ENCODE measurements around the gene TBR1. TPM values are rescaled to one million over a fixed set of nuclear protein-coding genes. Genes with fewer than 3 reads are reported as not detected.

The TBR1 gene
- total RNA-seq, result not detected
- not detected for polyA plus RNA-seq

GRCh38 chr2:161415987-161416707 lies at the start of gene TBR1:
Gene TBR1 (plus strand): TSS chr2:161416297. CDS start chr2:161416411, 114 bp downstream.
- Histone ChIP-seq H3K4me1 (peaks cover 0 to 42% (median 36%) of the 10 kb centered on the region in 4 donors), H3K4me3 (peak within 1 kb of the TSS in 1 of 4 donors; percentile 43), H3K36me3 (no peaks in the 10 kb centered on the region), H3K27me3 (peaks cover 42 to 85% (median 66%) of the 10 kb centered on the region in 3 donors), H3K27ac (no peak within 1 kb of the TSS), H3K9me3 (no peaks in the 10 kb centered on the region)
- 3 to 6% methylated on average over 16 of the region's 16 CpGs for WGBS, 2 donors
- TF ChIP-seq EP300 (IDR thresholded peaks at IDR 0.05) (no peak), CTCF (IDR thresholded peaks at IDR 0.05) (no peak), POLR2AphosphoS5 (IDR thresholded peaks at IDR 0.05) (no peak), POLR2A (IDR thresholded peaks at IDR 0.05) (no peak)
- DNase-seq, result no peak
- intact Hi-C loops (cut with DNase I), result no loop called here

- H3K27ac ChIP-seq, result no peak overlapping the region
- no peak overlapping the region for H3K4me3 ChIP-seq
- DNase-seq, result no peak
- H3K27me3 ChIP-seq, result no peaks in the 10 kb centered on the region
- WGBS, 2 donors, result 91 to 92% methylated on average over 3 of the region's 3 CpGs
- peaks cover 0 to 36% (median 0%) of the 10 kb centered on the region in 4 donors for H3K36me3 ChIP-seq
- no peaks in the 10 kb centered on the region for H3K4me1 ChIP-seq
- intact Hi-C loops (cut with DNase I), result no loop called here
- H3K9me3 ChIP-seq, result peaks cover 0 to 5% (median 0%) of the 10 kb centered on the region in 4 donors
- no peak for TF ChIP-seq POLR2AphosphoS5 (IDR thresholded peaks at IDR 0.05)
- no peak for TF ChIP-seq POLR2A (IDR thresholded peaks at IDR 0.05)
- TF ChIP-seq EP300 (IDR thresholded peaks at IDR 0.05), result no peak
- no peak for TF ChIP-seq CTCF (IDR thresholded peaks at IDR 0.05)
Observed at GRCh38 chr2:161367675-161368074, 48.4 kb upstream of the TBR1 start.

GRCh38 chr2:161369311-161369710 lies 46.8 kb upstream of the TBR1 start:
- no peak overlapping the region for H3K27ac ChIP-seq
- WGBS, 2 donors, result 84 to 94% methylated on average over 2 of the region's 2 CpGs
- DNase-seq, result no peak
- no peak overlapping the region for H3K4me3 ChIP-seq
- H3K9me3 ChIP-seq, result no peaks in the 10 kb centered on the region
- intact Hi-C loops (cut with DNase I), result no loop called here
- H3K27me3 ChIP-seq, result no peaks in the 10 kb centered on the region
- peaks cover 0 to 38% (median 0%) of the 10 kb centered on the region in 4 donors for H3K36me3 ChIP-seq
- TF ChIP-seq EP300 (IDR thresholded peaks at IDR 0.05), result no peak
- TF ChIP-seq POLR2AphosphoS5 (IDR thresholded peaks at IDR 0.05), result no peak
- no peak for TF ChIP-seq POLR2A (IDR thresholded peaks at IDR 0.05)
- TF ChIP-seq CTCF (IDR thresholded peaks at IDR 0.05), result no peak
- H3K4me1 ChIP-seq, result no peaks in the 10 kb centered on the region

- H3K9me3 ChIP-seq, result no peaks in the 10 kb centered on the region
- intact Hi-C loops (cut with DNase I), result no loop called here
- H3K27me3 ChIP-seq, result no peaks in the 10 kb centered on the region
- no peak for TF ChIP-seq POLR2AphosphoS5 (IDR thresholded peaks at IDR 0.05)
- TF ChIP-seq POLR2A (IDR thresholded peaks at IDR 0.05), result no peak
- TF ChIP-seq EP300 (IDR thresholded peaks at IDR 0.05), result no peak
- TF ChIP-seq CTCF (IDR thresholded peaks at IDR 0.05), result no peak
- 68 to 88% methylated on average over 3 of the region's 3 CpGs for WGBS, 2 donors
- H3K36me3 ChIP-seq, result peaks cover 0 to 38% (median 0%) of the 10 kb centered on the region in 4 donors
- DNase-seq, result no peak
- no peak overlapping the region for H3K4me3 ChIP-seq
- no peak overlapping the region for H3K27ac ChIP-seq
- H3K4me1 ChIP-seq, result no peaks in the 10 kb centered on the region
Observed at GRCh38 chr2:161370981-161371380, 45.1 kb upstream of the TBR1 start.
